Fibroblast of the aortic adventitia (primary cell): ENCODE measurements around the gene CAT. TPM values are rescaled to one million over a fixed set of nuclear protein-coding genes. Genes with fewer than 3 reads are reported as not detected.
A peak's percentile ranks its signal among the peaks of the same experiment; 100 is the strongest.

ENCODE experiments used
- DNase-seq: peaks from one replicate; pipeline ENCODE4 v3.0.0-alpha.2; 2010; ENCODE audit warnings: low read depth
- H3K4me3 ChIP-seq: 2 replicates; pipeline ENCODE4 v1.5.1; 2011; ENCODE audit warnings: low read depth, mild to moderate bottlenecking, control low read depth, low read length, moderate library complexity
- CTCF ChIP-seq: IDR thresholded peaks from 2 replicates; pipeline ENCODE4 v1.5.1; 2011; ENCODE audit warnings: mild to moderate bottlenecking, low read length, control low read depth, inconsistent platforms; ENCODE audit not compliant: insufficient read depth
- total RNA-seq: library from RNA; depleted of rRNA; stranded (reverse); fragments of >200 nt; gene quantifications from 2 replicates; pipeline ENCODE4 v1.2.3, GENCODE V29; 2012; ENCODE audit warnings: low replicate concordance

Gene CAT
- total RNA-seq, 1 donor: 63.4 TPM

- TF ChIP-seq CTCF: no peak
- H3K4me3 ChIP-seq: no peak overlapping the region
- DNase-seq: no peak
These were observed 34.5 kb upstream of the CAT start for GRCh38 chr11:34404280-34404679.

- peak overlapping the region; percentile 7 for H3K4me3 ChIP-seq
- no peak for TF ChIP-seq CTCF
- DNase-seq: peak; percentile 43
These were observed 33.5 kb upstream of the CAT start for GRCh38 chr11:34405079-34405858.

- DNase-seq: no peak
- no peak overlapping the region for H3K4me3 ChIP-seq
- no peak for TF ChIP-seq CTCF
These were observed 32.3 kb upstream of the CAT start for GRCh38 chr11:34406413-34406812.

GRCh38 chr11:34407121-34407813, 31.5 kb upstream of the CAT start:
- H3K4me3 ChIP-seq: no peak overlapping the region
- TF ChIP-seq CTCF: no peak
- DNase-seq: no peak

GRCh38 chr11:34408580-34409172, 30.1 kb upstream of the CAT start:
- no peak for DNase-seq
- no peak for TF ChIP-seq CTCF
- H3K4me3 ChIP-seq: no peak overlapping the region

GRCh38 chr11:34411111-34411510, 27.6 kb upstream of the CAT start:
- H3K4me3 ChIP-seq: no peak overlapping the region
- TF ChIP-seq CTCF: no peak
- DNase-seq: no peak
